H1 (cell line): ENCODE measurements around the gene LTBR. TPM values are rescaled to one million over a fixed set of nuclear protein-coding genes. Genes with fewer than 3 reads are reported as not detected.

ENCODE experiments used
- BCL11A ChIP-seq, 2 experiments: IDR thresholded peaks; one replicate each; pipeline ENCODE4 v1.6.1; 2011; ENCODE audit warnings: low read depth in 2 of 2, low read length in 2 of 2, mild to moderate bottlenecking in 2 of 2
- CBX5 ChIP-seq: fragments of 300-800, 300-1000 bp; sonication (generic); IDR thresholded peaks from 2 replicates; pipeline ENCODE4 v1.7.1; 2016; ENCODE audit warnings: antibody characterized with exemption, low read length, low read depth
- CHD2 ChIP-seq: IDR thresholded peaks from 2 replicates; pipeline ENCODE4 v1.6.1; 2012; ENCODE audit warnings: low read length, improper control_type of control experiment
- CHD7 ChIP-seq: fragments of 300-600 bp; sonication (generic); IDR thresholded peaks from 2 replicates; pipeline ENCODE4 v1.7.1; 2012; ENCODE audit warnings: low read length, moderate library complexity, mild to moderate bottlenecking, inconsistent platforms; ENCODE audit not compliant: insufficient replicate concordance
- HDAC2 ChIP-seq, 2 experiments: fragments of 300-600 bp in 1 of 2; sonication (generic) in 1 of 2; IDR thresholded peaks; 2 replicates each; pipeline ENCODE4 v1.6.1; 2011 to 2012; ENCODE audit warnings: low read depth in 2 of 2, low read length in 2 of 2, mild to moderate bottlenecking in 2 of 2, moderate library complexity in 2 of 2, borderline replicate concordance in 1 of 2, inconsistent platforms in 1 of 2
- KDM4A ChIP-seq: IDR thresholded peaks from one replicate; pipeline ENCODE4 v1.7.1; 2012; ENCODE audit warnings: low read depth, mild to moderate bottlenecking, moderate library complexity, low read length, inconsistent platforms; ENCODE audit not compliant: severe bottlenecking
- KDM5A ChIP-seq: fragments of 200-600 bp; IDR thresholded peaks from 2 replicates; pipeline ENCODE4 v1.7.1; 2012; ENCODE audit warnings: mild to moderate bottlenecking, low read length, inconsistent platforms, mixed read lengths
- RBBP5 ChIP-seq: IDR thresholded peaks from 2 replicates; pipeline ENCODE4 v1.7.1; 2012; ENCODE audit warnings: low read depth, mild to moderate bottlenecking, inconsistent platforms, low read length, moderate library complexity, borderline replicate concordance
- SP2 ChIP-seq: IDR thresholded peaks from 2 replicates; pipeline ENCODE4 v1.6.1; 2012; ENCODE audit warnings: mild to moderate bottlenecking, low read length, inconsistent platforms
- TCF12 ChIP-seq: IDR thresholded peaks from 2 replicates; pipeline ENCODE4 v1.6.1; 2011; ENCODE audit warnings: low read depth, mild to moderate bottlenecking, low read length
- TEAD4 ChIP-seq: IDR thresholded peaks from 2 replicates; pipeline ENCODE4 v1.6.1; 2012; ENCODE audit warnings: low read depth, low read length, inconsistent platforms, mixed read lengths
- polyA plus RNA-seq, 7 experiments: library from polyadenylated mRNA; depleted of rRNA in 3 of 7; stranded (reverse) in 5 of 7; unstranded in 2 of 7; fragments of >200 nt in 5 of 7; fragments of 200-250 nt in 2 of 7; gene quantifications; 1 replicate in 5 of 7; 2 replicates in 1 of 7; 4 replicates in 1 of 7; pipeline versions ENCODE4 v1.2.1 to v1.2.3, GENCODE V29; 2011 to 2013; ENCODE audit warnings: missing spikeins in 2 of 7, mixed read lengths in 2 of 7
- total RNA-seq: library from RNA; stranded (reverse); fragmentation: NEBNext Ultra II Directional; extraction: Animal tissue kit (Norgen Biotek cat#: 25700); gene quantifications from 2 replicates; pipeline ENCODE4 v1.2.1, GENCODE V29; 2021

The LTBR gene
- total and polyA plus RNA-seq, 2 of the 8 experiments (the other 6 are each of a cell fraction or from before 2014, with no cell fraction given) = 5.1 to 6.3 TPM

DNA sequence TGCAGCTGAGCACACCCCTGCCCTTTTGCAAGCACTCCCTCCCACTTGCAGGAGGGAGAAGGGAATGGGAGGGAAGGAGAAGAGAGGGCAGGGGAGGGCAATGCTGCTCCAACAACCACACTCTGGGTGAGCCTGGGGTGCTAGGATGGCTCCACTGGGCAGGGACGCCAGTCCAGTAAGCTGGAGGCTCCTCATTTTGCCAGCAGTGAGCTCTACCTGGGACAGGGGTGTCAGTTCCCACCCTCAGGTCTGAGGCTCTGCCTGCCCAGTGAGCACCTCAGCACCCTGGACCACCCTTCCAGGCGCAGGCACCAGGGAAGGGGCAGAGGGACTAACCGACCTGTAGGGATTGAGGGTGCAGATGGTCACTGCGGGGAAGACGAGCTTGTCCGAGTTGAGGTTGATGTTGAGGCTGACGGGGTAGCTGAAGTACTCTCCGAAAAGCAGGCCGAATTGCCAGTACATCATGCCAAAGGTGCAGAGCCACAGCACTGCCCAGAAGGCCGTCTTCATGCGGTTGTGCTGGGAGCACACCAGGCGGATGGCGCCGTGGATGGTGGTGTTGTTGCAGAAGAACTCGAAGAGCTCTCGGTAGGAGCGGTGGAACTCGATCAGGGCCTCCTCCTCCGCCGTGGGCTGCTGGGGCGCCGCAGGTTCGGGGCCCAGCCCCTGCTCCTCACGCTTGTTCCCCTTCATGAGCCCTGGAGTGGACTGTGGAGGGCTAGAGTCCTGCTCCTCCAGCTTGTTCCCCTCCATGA is 9.8 kb upstream of the LTBR start (continued):
- no peak for TF ChIP-seq CHD2
- TF ChIP-seq RBBP5 = no peak; the same call in 1 of the 2 replicates
- TF ChIP-seq CBX5 = no peak
- TF ChIP-seq TCF12 = no peak
- no peak for TF ChIP-seq HDAC2 (IDR thresholded peaks at IDR 0.05; ENCODE audit: borderline replicate concordance in 1 of 2, low read depth in 2 of 2, low read length in 2 of 2)
- no peak for TF ChIP-seq SP2
- TF ChIP-seq TEAD4 = no peak
- no peak for TF ChIP-seq CHD7
- no peak for TF ChIP-seq BCL11A (IDR thresholded peaks at IDR 0.05; ENCODE audit: low read depth in 2 of 2, low read length in 2 of 2)
- TF ChIP-seq KDM5A = no peak
- TF ChIP-seq KDM4A = peak; percentile 32
